Heart left ventricle (tissue), 16 donors: Measurements from ENCODE around the gene NUDT8. TPM values are rescaled to one million over a fixed set of nuclear protein-coding genes. Genes with fewer than 3 reads are reported as not detected.

Experiments
- ATAC-seq, 4 donors: fragments of 200-7000 bp; cut with Tn5 transposase; one replicate each; pipeline ENCODE4 v1.9.1; 2020 to 2022; ENCODE audit warnings: moderate library complexity in 4 of 4, mild to moderate bottlenecking in 3 of 4, moderate number of reproducible peaks in 1 of 4
- DNase-seq, 5 donors: peaks; one replicate each; pipeline ENCODE4 v3.0.0-alpha.2; 2020
- H3K27ac ChIP-seq, 12 donors: fragments of 200-600 bp; sonication (generic) in 4 of 12; one replicate each; pipeline versions ENCODE4 v1.5.0 to v1.8.0; 2016 to 2022; ENCODE audit warnings: mild to moderate bottlenecking in 2 of 12
- H3K27me3 ChIP-seq, 9 donors: fragments of 200-600 bp; sonication (generic) in 2 of 9; one replicate each; pipeline versions ENCODE4 v1.5.1 to v1.8.0; 2016 to 2022; ENCODE audit warnings: mild to moderate bottlenecking in 3 of 9
- H3K36me3 ChIP-seq, 9 donors: fragments of 200-600 bp; sonication (generic) in 2 of 9; one replicate each; pipeline versions ENCODE4 v1.5.0 to v1.8.0; 2018 to 2022; ENCODE audit warnings: mild to moderate bottlenecking in 2 of 9
- H3K4me1 ChIP-seq, 12 donors: fragments of 200-600 bp; sonication (generic) in 4 of 12; one replicate each; pipeline versions ENCODE4 v1.5.0 to v1.8.0; 2016 to 2022; ENCODE audit warnings: mild to moderate bottlenecking in 3 of 12
- H3K4me3 ChIP-seq, 12 donors: fragments of 200-600 bp; sonication (generic) in 4 of 12; one replicate each; pipeline versions ENCODE4 v1.5.0 to v1.8.0; 2017 to 2022; ENCODE audit warnings: mild to moderate bottlenecking in 9 of 12, moderate library complexity in 4 of 12
- H3K9me3 ChIP-seq, 12 donors: fragments of 200-600 bp; sonication (generic) in 4 of 12; one replicate each; pipeline versions ENCODE4 v1.5.0 to v1.8.0; 2016 to 2022; ENCODE audit warnings: mild to moderate bottlenecking in 1 of 12
- CTCF ChIP-seq, 12 donors: fragments of 200-600 bp; sonication (generic) in 4 of 12; IDR thresholded peaks; one replicate each; pipeline versions ENCODE4 v1.5.0 to v1.8.0; 2018 to 2022; ENCODE audit warnings: antibody characterized with exemption in 12 of 12, mild to moderate bottlenecking in 5 of 12
- POLR2A ChIP-seq, 2 donors: fragments of 450-650 bp; IDR thresholded peaks; one replicate each; pipeline ENCODE4 v1.6.1; 2017; ENCODE audit warnings: antibody characterized with exemption in 2 of 2, mild to moderate bottlenecking in 2 of 2, moderate library complexity in 2 of 2
- WGBS, 4 donors: extraction: QIAGEN DNeasy Blood & Tissue Kit in 2 of 4; methylation state at CpG; one replicate each; pipeline versions ENCODE4 v1.1.5 to v1.1.7; 2013 to 2018; 5-methylcytosine and 5-hydroxymethylcytosine counted together
- intact Hi-C, 10 donors: fragments of 100-400 bp; cut with DNase I; formaldehyde crosslinking; loops; one replicate each; pipeline versions ENCODE4 v1.11.1 to v1.14.2; 2022
- polyA plus RNA-seq, 2 donors: library from polyadenylated mRNA; stranded (reverse); fragments of 200-250 nt; gene quantifications; one replicate each; pipeline ENCODE4 v1.2.3, GENCODE V29; 2013
- total RNA-seq, 9 donors: library from RNA; depleted of rRNA in 2 of 9; stranded (reverse); fragments of >200 nt in 2 of 9; fragmentation: NEBNext Ultra II Directional in 3 of 9; extraction: Animal tissue kit (Norgen Biotek cat#: 25700) in 3 of 9; gene quantifications; one replicate each; pipeline versions ENCODE4 v1.1.0 to v1.2.4, GENCODE V29; 2016 to 2023
- donor health status: ischemic (EF 13 %, LVEDD 7.1; RV severe dilation, severe dysfunction).
- donor health status: healthy with polysubstance abuse.
- donor health status: DM: no; HTN: yes; CAD: no.
- donor health status: DM: no; HTN: no; CAD: no.
- donor health status: ischemic (EF 25% LVEDD 6.9; RV normal size, moderate dysfunction).
- donor health status: ischemic (EF 25% LVEDD 5.7; RV mildly dilated, moderate dysfunction).
- donor health status: healthy.
- donor health status: DM: yes; HTN: yes; CAD: no.
- donor health status: ischemic (EF 35%, LVEDD 5.7; RV mildly dilated, moderate dysfunction).
- donor health status: nonischemic (EF 11% LVEDD 7.7; RV severe dilation, severe dysfunction).
- donor health status: DM: yes; HTN: yes; CAD: no.
- donor health status: PGD.
- donor health status: ischemic (EF 29% LVEDD 5.4; RV normal size, mild dysfunction).
- donor health status: nonischemic (EF 23%, LVEDD 6.1; RV moderate dilation, normal function).

NUDT8 gene
- total and polyA plus RNA-seq, 11 donors, result 29.1 to 110 (median 49.3) TPM

- intact Hi-C loops, result loop anchor here in 2 of 10 donors (1.0 to 5.0 kb wide), 2 partner anchors 21 to 78 kb away; partner anchors contain the start of genes NDUFV1 (in 2 of the 2), CDK2AP2 (in 1 of the 2) and PITPNM1 (in 1 of the 2)
- peaks cover 0 to 47% (median 12%) of the 10 kb centered on the region in 12 donors for H3K4me1 ChIP-seq
- H3K9me3 ChIP-seq, result no peaks in the 10 kb centered on the region
- DNase-seq (no peak), ATAC-seq (peak in 1 of 4 donors; percentile 0)
- TF ChIP-seq CTCF (IDR thresholded peaks at IDR 0.05) (no peak), POLR2A (IDR thresholded peaks at IDR 0.05) (no peak)
- H3K36me3 ChIP-seq, result peaks cover 0 to 44% (median 24%) of the 10 kb centered on the region in 9 donors
- 87 to 92% (median 89%) methylated on average over 14 to 21 of the region's 21 CpGs for WGBS, 4 donors
- peak overlapping the region in 10 of 12 donors; percentile 62 to 97 (median 86) for H3K4me3 ChIP-seq
- no peaks in the 10 kb centered on the region for H3K27me3 ChIP-seq
- peak overlapping the region in 11 of 12 donors; percentile 93 to 100 (median 99) for H3K27ac ChIP-seq
Observed at GRCh38 chr11:67584881-67585873, 44.6 kb downstream of the NUDT8 start.

GRCh38 chr11:67584205-67584880, 45.4 kb downstream of the NUDT8 start:
- Histone ChIP-seq H3K27me3 (no peaks in the 10 kb centered on the region), H3K27ac (peak overlapping the region; percentile 93 to 100 (median 99)), H3K4me3 (peak overlapping the region; percentile 49 to 97 (median 81)), H3K36me3 (peaks cover 0 to 44% (median 23%) of the 10 kb centered on the region in 9 donors), H3K4me1 (peaks cover 0 to 53% (median 12%) of the 10 kb centered on the region in 12 donors), H3K9me3 (no peaks in the 10 kb centered on the region)
- peak; percentile 77 to 87 (median 85) for DNase-seq
- WGBS, 4 donors, result 7 to 21% (median 17%) methylated on average over 18 to 33 of the region's 33 CpGs
- peak; percentile 55 to 78 (median 72) for ATAC-seq
- TF ChIP-seq POLR2A (IDR thresholded peaks at IDR 0.05), result no peak
- no peak for TF ChIP-seq CTCF (IDR thresholded peaks at IDR 0.05)
- intact Hi-C loops, result loop anchor here in 2 of 10 donors (1.0 to 5.0 kb wide), 2 partner anchors 22 to 77 kb away; partner anchors contain the start of genes NDUFV1 (in 2 of the 2), CDK2AP2 (in 1 of the 2) and PITPNM1 (in 1 of the 2)

GRCh38 chr11:67583247-67584204, 46.2 kb downstream of the NUDT8 start, which contains the start of gene GSTP1:
GSTP1 (plus strand) TSS chr11:67583812; CDS start chr11:67583844, 32 bp downstream.
- DNase-seq, result peak; percentile 93 to 96 (median 95)
- Histone ChIP-seq H3K27me3 (no peaks in the 10 kb centered on the region), H3K9me3 (no peaks in the 10 kb centered on the region), H3K27ac (peak within 1 kb of the TSS; percentile 93 to 100 (median 99)), H3K4me3 (peak within 1 kb of the TSS; percentile 49 to 97 (median 81)), H3K36me3 (peaks cover 0 to 39% (median 21%) of the 10 kb centered on the region in 9 donors), H3K4me1 (peaks cover 0 to 57% (median 12%) of the 10 kb centered on the region in 12 donors)
- intact Hi-C loops, result loop anchor here in 4 of 10 donors (1.0 to 5.0 kb wide), 4 partner anchors 23 to 76 kb away; partner anchors contain the start of genes NDUFV1 (in 4 of the 4), CDK2AP2 (in 1 of the 4) and PITPNM1 (in 1 of the 4)
- TF ChIP-seq POLR2A (IDR thresholded peaks at IDR 0.05) (peak; percentile 78 to 97), CTCF (IDR thresholded peaks at IDR 0.05) (peak; percentile 56 to 92 (median 86))
- 2 to 4% (median 3%) methylated on average over 28 to 81 of the region's 81 CpGs for WGBS, 4 donors
- ATAC-seq, result peak; percentile 92 to 97 (median 97)
